ENCODE results near the gene RAB6D.
A peak's percentile ranks its signal among the peaks of the same experiment; 100 is the strongest.
"Not testable (repeated sequence)": the region's sequence is repeated elsewhere in the genome, so short reads cannot be mapped to it uniquely, and the experiment has no call there.

The RAB6D gene

GRCh38 chr2:131363213-131363612, 755 bp downstream of the RAB6D start:
- DNase-seq = not testable (repeated sequence)

- DNase-seq = not testable (repeated sequence)
These were observed 2.2 kb downstream of the RAB6D start for GRCh38 chr2:131361773-131362172.

- not testable (repeated sequence) for DNase-seq
These were observed 10.7 kb downstream of the RAB6D start for GRCh38 chr2:131353167-131353697.

GRCh38 chr2:131349021-131349420, 14.9 kb downstream of the RAB6D start:
- DNase-seq = no peak

- DNase-seq = not testable (repeated sequence)
These were observed 16.9 kb downstream of the RAB6D start for GRCh38 chr2:131347035-131347434.

- not testable (repeated sequence) for DNase-seq
These were observed 24.7 kb downstream of the RAB6D start for GRCh38 chr2:131339307-131339706.

- peak; percentile 3 for DNase-seq
These were observed 28.6 kb downstream of the RAB6D start for GRCh38 chr2:131335319-131335718.

GRCh38 chr2:131332709-131333108, 31.3 kb downstream of the RAB6D start:
- DNase-seq = not testable (repeated sequence)

GRCh38 chr2:131331000-131331399, 33.0 kb downstream of the RAB6D start:
- not testable (repeated sequence) for DNase-seq

- no peak for DNase-seq
These were observed 41.8 kb downstream of the RAB6D start for GRCh38 chr2:131322209-131322608.

GRCh38 chr2:131321344-131321743, 42.6 kb downstream of the RAB6D start:
- not testable (repeated sequence) for DNase-seq

GRCh38 chr2:131311001-131311400, 53.0 kb downstream of the RAB6D start:
- not testable (repeated sequence) for DNase-seq
